Measurements from ENCODE around the gene PRPSAP2.
A peak's percentile ranks its signal among the peaks of the same experiment; 100 is the strongest.
"Not testable (repeated sequence)": the region's sequence is repeated elsewhere in the genome, so short reads cannot be mapped to it uniquely, and the experiment has no call there.

PRPSAP2 gene

DNA sequence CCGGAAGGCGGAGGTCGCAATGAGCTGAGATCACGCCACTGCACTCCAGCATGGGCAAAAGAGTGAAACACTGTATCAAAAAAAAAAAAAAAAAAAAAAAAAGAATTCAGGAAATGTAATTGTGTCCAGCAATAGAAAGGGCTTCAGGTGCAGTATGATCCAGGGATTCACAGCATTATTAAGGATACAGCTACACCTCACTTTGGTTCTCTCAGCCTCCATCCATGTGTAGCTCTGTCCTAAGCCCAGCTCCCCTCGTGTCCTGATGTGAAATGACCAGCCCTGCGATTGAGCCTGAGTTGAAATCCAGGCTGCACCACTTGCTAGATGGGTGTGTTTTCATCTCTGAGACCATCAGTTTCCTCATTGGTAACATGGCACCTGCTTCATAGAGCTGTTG, 97.1 kb downstream of the PRPSAP2 start:
- Histone ChIP-seq H3K27ac (ENCODE audit: low read length) (no peak overlapping the region), H3K4me3 (ENCODE audit: low read length) (no peak overlapping the region), H3K9me3 (ENCODE audit: control insufficient read depth, insufficient read depth, low read length) (no peaks in the 10 kb centered on the region), H3K4me1 (ENCODE audit: control insufficient read depth, insufficient read depth, low read length) (no peaks in the 10 kb centered on the region), H3K27me3 (ENCODE audit: control insufficient read depth, insufficient read depth, low read length) (no peaks in the 10 kb centered on the region), H3K36me3 (ENCODE audit: control insufficient read depth, insufficient read depth, low read length) (no peaks in the 10 kb centered on the region; the same call in 1 of the 2 replicates)
- WGBS (ENCODE audit: insufficient coverage, insufficient read length) = no CpG with 5 or more reads among the region's 6 CpGs
- no peak for DNase-seq (ENCODE audit: low read depth, low spot score)

DNA sequence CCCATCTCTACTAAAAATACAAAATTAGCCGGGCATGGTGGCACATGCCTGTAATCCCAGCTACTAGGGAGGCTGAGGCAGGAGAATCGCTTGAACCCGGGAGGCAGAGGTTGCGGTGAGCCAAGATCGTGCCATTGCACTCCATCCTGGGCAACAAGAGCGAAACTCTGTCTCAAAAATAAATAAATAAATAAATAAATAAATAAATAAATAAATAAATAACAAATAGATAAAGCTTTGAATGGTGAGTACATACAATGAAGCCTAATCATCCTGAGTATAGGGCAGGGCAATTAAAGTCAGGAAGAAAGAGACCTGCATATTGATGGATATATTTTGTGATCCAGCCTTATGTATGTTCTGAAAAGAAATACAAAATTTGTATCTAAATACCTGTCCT, 98.1 kb downstream of the PRPSAP2 start:
- H3K4me1 ChIP-seq (ENCODE audit: control insufficient read depth, insufficient read depth, low read length); H3K27ac ChIP-seq (ENCODE audit: low read length); H3K4me3 ChIP-seq (ENCODE audit: low read length); H3K27me3 ChIP-seq (ENCODE audit: control insufficient read depth, insufficient read depth, low read length); H3K9me3 ChIP-seq (ENCODE audit: control insufficient read depth, insufficient read depth, low read length); H3K36me3 ChIP-seq (ENCODE audit: control insufficient read depth, insufficient read depth, low read length); DNase-seq (ENCODE audit: low read depth, low spot score): not testable (repeated sequence)
- no CpG with 5 or more reads among the region's 6 CpGs for WGBS (ENCODE audit: insufficient coverage, insufficient read length)

DNA sequence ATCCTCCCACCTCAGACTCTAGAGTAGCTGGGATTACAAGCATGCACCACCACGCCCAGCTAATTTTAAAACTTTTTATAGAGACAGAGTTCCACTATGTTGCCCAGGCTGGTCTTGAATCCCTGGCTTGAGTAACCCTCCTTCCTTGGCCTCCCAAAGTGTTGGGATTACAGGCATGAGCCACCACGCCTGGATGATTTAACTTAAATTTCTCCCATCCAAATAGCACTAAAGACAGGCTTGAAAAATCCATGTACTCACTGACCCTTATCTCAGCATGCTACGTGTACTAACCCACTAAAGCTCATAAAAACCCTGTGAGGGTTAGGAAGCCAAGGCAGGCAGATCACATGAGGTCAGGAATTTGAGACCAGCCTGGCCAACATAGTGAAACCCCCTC, 98.7 kb downstream of the PRPSAP2 start:
- H3K27me3 ChIP-seq (ENCODE audit: control insufficient read depth, insufficient read depth, low read length) = no peaks in the 10 kb centered on the region

DNA sequence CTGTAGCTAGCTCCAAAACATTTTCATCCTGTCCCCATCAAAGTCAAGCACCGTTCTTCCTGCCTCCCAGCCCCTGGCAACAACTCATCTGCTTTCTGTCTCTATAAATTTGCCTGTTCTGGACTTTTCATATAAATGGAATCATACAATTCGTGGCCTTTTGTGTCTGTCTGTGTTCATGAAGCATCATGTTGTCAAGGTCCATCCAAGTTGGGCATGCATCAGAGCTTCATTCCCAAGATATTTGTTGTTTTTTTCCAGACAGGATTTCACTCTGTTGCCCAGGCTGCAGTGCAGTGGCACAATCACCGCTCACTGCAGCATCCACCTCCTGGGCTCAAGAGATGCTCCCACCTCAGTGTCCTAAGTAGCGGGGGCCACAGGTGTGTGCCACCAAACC, 99.9 kb downstream of the PRPSAP2 start:
- Histone ChIP-seq H3K9me3 (ENCODE audit: control insufficient read depth, insufficient read depth, low read length) (no peaks in the 10 kb centered on the region), H3K27me3 (ENCODE audit: control insufficient read depth, insufficient read depth, low read length) (no peaks in the 10 kb centered on the region), H3K4me1 (ENCODE audit: control insufficient read depth, insufficient read depth, low read length) (no peaks in the 10 kb centered on the region), H3K27ac (ENCODE audit: low read length) (no peak overlapping the region), H3K4me3 (ENCODE audit: low read length) (no peak overlapping the region), H3K36me3 (ENCODE audit: control insufficient read depth, insufficient read depth, low read length) (no peaks in the 10 kb centered on the region; the same call in 1 of the 2 replicates)
- no peak for DNase-seq (ENCODE audit: low read depth, low spot score)
- no CpG with 5 or more reads among the region's 4 CpGs for WGBS (ENCODE audit: insufficient coverage, insufficient read length)

More for the DNA sequence above, 98.7 kb downstream of the PRPSAP2 start:
- no CpG with 5 or more reads among the region's 3 CpGs for WGBS (ENCODE audit: insufficient coverage, insufficient read length)
- H3K4me3 ChIP-seq (ENCODE audit: low read length) = no peak overlapping the region
- no peak overlapping the region for H3K27ac ChIP-seq (ENCODE audit: low read length)
- H3K36me3 ChIP-seq (ENCODE audit: control insufficient read depth, insufficient read depth, low read length) = no peaks in the 10 kb centered on the region; the same call in 1 of the 2 replicates
- no peak for DNase-seq (ENCODE audit: low read depth, low spot score)
- H3K9me3 ChIP-seq (ENCODE audit: control insufficient read depth, insufficient read depth, low read length) = no peaks in the 10 kb centered on the region
- H3K4me1 ChIP-seq (ENCODE audit: control insufficient read depth, insufficient read depth, low read length) = no peaks in the 10 kb centered on the region

DNA sequence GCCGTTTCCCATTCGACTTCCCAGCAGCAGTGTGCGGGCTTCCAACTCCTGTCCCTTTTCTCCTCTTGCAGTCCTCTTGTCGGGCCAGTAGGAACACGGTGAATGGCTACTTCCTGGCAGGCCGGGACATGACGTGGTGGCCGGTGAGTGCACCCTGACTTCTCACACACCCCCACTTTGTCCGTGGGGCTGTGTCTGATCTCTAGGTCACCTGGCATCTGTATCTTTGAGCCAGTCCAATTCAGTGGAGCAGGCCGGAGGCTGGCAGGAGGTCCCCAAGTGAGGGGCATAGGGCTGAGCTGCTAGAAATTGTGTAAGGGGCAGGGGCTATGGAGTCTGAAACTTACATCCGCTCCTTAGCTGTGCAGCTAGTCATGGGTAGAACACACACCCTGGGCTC, 100.7 kb downstream of the PRPSAP2 start:
- no peaks in the 10 kb centered on the region for H3K9me3 ChIP-seq (ENCODE audit: control insufficient read depth, insufficient read depth, low read length)
- no peaks in the 10 kb centered on the region; the same call in 1 of the 2 replicates for H3K36me3 ChIP-seq (ENCODE audit: control insufficient read depth, insufficient read depth, low read length)
- no CpG with 5 or more reads among the region's 11 CpGs for WGBS (ENCODE audit: insufficient coverage, insufficient read length)
- no peak for DNase-seq (ENCODE audit: low read depth, low spot score)
- H3K4me1 ChIP-seq (ENCODE audit: control insufficient read depth, insufficient read depth, low read length) = no peaks in the 10 kb centered on the region
- H3K27ac ChIP-seq (ENCODE audit: low read length) = no peak overlapping the region
- H3K27me3 ChIP-seq (ENCODE audit: control insufficient read depth, insufficient read depth, low read length) = no peaks in the 10 kb centered on the region
- H3K4me3 ChIP-seq (ENCODE audit: low read length) = no peak overlapping the region

DNA sequence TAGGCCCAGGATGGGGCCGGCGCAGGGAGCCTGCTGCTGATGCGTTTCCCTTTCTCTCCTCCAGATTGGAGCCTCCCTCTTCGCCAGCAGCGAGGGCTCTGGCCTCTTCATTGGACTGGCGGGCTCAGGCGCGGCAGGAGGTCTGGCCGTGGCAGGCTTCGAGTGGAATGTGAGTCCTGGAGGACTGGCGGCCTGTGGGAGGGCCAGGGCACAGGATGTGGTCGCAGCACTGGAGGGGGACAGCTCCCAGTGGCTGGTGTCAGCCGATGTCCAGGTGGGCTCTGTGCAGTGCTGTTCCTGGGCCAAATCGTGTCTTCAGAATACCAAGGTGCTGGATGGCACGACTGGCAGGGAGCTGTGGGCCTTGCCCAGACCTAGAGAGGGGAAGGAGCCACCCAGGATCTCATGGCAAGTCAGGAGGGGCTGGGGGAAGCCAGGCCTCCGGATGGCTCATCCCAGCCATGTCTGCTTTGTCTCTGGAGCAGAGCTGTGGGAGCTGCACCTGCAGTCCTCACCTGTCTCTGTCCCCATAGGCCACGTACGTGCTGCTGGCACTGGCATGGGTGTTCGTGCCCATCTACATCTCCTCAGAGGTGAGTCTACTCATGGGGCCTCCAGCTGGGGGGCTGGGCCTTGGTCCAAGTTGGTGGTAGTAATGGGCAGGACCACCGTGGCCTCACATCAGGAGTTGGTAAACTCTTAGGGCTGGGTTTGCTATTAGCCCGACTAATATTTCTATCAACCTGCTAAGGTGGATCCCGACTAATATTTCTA, 101.3 kb downstream of the PRPSAP2 start:
- Histone ChIP-seq H3K4me1 (ENCODE audit: control insufficient read depth, insufficient read depth, low read length) (no peaks in the 10 kb centered on the region), H3K36me3 (ENCODE audit: control insufficient read depth, insufficient read depth, low read length) (no peaks in the 10 kb centered on the region; the same call in 1 of the 2 replicates), H3K9me3 (ENCODE audit: control insufficient read depth, insufficient read depth, low read length) (no peaks in the 10 kb centered on the region), H3K27ac (ENCODE audit: low read length) (no peak overlapping the region), H3K27me3 (ENCODE audit: control insufficient read depth, insufficient read depth, low read length) (no peaks in the 10 kb centered on the region), H3K4me3 (ENCODE audit: low read length) (no peak overlapping the region)
- DNase-seq (ENCODE audit: low read depth, low spot score) = no peak
- WGBS (ENCODE audit: insufficient coverage, insufficient read length) = no CpG with 5 or more reads among the region's 22 CpGs

DNA sequence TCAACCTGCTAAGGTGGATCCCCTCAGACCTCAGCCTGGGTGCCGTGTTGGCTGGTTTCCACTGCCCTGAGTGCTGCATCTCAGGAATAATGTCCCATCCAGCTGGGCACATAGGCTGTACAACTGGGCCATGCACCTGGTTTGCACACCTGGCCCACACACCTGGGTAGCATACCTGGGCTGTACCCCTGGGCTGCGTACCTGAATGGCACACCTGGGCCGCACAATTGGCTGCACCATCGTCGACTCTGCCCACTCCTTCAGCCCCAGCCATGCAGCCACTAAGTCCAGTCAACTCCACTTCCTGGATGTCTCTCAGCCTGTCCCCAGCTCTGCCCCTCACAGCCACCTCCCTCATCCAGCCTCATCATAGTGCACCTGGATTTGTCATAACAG, 101.9 kb downstream of the PRPSAP2 start:
- Histone ChIP-seq H3K9me3 (ENCODE audit: control insufficient read depth, insufficient read depth, low read length) (no peaks in the 10 kb centered on the region), H3K4me1 (ENCODE audit: control insufficient read depth, insufficient read depth, low read length) (no peaks in the 10 kb centered on the region; the same call in 1 of the 2 replicates), H3K4me3 (ENCODE audit: low read length) (no peak overlapping the region), H3K36me3 (ENCODE audit: control insufficient read depth, insufficient read depth, low read length) (no peaks in the 10 kb centered on the region; the same call in 1 of the 2 replicates), H3K27ac (ENCODE audit: low read length) (no peak overlapping the region), H3K27me3 (ENCODE audit: control insufficient read depth, insufficient read depth, low read length) (no peaks in the 10 kb centered on the region)
- no peak for DNase-seq (ENCODE audit: low read depth, low spot score)
- no CpG with 5 or more reads among the region's 5 CpGs for WGBS (ENCODE audit: insufficient coverage, insufficient read length)

DNA sequence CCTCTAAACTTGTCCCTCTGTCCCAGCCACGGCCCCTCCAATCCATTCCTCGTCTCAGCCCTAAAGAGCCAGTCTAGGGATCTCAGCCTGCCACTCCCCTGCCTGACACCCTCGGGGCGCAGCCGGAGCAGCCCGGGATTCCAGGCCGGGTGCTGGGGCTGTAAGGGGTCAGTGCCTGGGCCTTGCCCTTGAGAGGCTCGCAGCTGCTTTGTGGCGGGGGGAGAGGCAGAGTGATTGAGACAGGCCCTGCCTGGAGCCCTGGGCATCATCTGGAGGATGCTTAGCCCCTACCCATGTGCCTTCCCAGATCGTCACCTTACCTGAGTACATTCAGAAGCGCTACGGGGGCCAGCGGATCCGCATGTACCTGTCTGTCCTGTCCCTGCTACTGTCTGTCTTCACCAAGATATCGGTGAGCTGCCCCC, 102.3 kb downstream of the PRPSAP2 start:
- DNase-seq (ENCODE audit: low read depth, low spot score) = no peak
- H3K27ac ChIP-seq (ENCODE audit: low read length) = no peak overlapping the region
- no peaks in the 10 kb centered on the region for H3K9me3 ChIP-seq (ENCODE audit: control insufficient read depth, insufficient read depth, low read length)
- no peaks in the 10 kb centered on the region; the same call in 1 of the 2 replicates for H3K36me3 ChIP-seq (ENCODE audit: control insufficient read depth, insufficient read depth, low read length)
- no CpG with 5 or more reads among the region's 15 CpGs for WGBS (ENCODE audit: insufficient coverage, insufficient read length)
- H3K4me1 ChIP-seq (ENCODE audit: control insufficient read depth, insufficient read depth, low read length) = no peaks in the 10 kb centered on the region; the same call in 1 of the 2 replicates
- no peak overlapping the region for H3K4me3 ChIP-seq (ENCODE audit: low read length)
- H3K27me3 ChIP-seq (ENCODE audit: control insufficient read depth, insufficient read depth, low read length) = no peaks in the 10 kb centered on the region

DNA sequence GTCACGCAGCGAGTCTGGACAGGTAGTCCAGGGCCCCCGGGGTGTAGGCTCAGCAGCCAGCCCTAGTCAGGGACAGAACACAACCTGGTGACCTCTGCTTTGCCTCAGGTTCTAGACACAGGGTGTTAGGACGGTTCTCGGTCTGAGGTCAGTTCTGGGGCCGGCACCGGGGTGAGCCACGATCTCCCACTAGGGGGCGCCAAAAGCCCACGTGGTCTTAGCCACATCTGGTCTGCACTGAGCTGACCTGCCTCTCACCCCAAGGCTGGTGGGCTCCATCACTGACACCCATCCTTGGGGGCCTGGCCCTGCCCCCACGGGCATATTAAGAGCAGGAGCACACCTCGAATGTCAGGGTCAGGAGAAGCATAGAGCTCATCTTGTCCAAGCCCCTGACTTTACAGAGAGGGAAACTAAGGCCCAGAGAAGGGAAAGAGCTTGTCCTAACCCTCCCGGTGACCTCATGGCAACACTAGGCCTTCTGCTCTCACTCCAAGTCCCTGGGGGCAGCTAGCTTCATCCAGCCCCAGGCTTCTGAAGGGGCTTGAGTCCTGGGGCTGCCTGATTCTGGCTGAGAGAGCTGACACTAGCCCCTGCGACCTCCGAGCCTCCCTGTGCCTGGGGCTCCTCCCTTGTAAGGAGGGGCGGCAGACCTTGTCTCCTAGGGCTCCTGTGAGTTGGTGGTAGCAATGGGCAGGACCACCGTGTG, 103.0 kb downstream of the PRPSAP2 start:
- no CpG with 5 or more reads among the region's 17 CpGs for WGBS (ENCODE audit: insufficient coverage, insufficient read length)
- Histone ChIP-seq H3K4me3 (ENCODE audit: low read length) (no peak overlapping the region), H3K36me3 (ENCODE audit: control insufficient read depth, insufficient read depth, low read length) (no peaks in the 10 kb centered on the region; the same call in 1 of the 2 replicates), H3K27me3 (ENCODE audit: control insufficient read depth, insufficient read depth, low read length) (no peaks in the 10 kb centered on the region), H3K4me1 (ENCODE audit: control insufficient read depth, insufficient read depth, low read length) (no peaks in the 10 kb centered on the region; the same call in 1 of the 2 replicates), H3K9me3 (ENCODE audit: control insufficient read depth, insufficient read depth, low read length) (no peaks in the 10 kb centered on the region), H3K27ac (ENCODE audit: low read length) (no peak overlapping the region)
- DNase-seq (ENCODE audit: low read depth, low spot score) = peak; percentile 47

DNA sequence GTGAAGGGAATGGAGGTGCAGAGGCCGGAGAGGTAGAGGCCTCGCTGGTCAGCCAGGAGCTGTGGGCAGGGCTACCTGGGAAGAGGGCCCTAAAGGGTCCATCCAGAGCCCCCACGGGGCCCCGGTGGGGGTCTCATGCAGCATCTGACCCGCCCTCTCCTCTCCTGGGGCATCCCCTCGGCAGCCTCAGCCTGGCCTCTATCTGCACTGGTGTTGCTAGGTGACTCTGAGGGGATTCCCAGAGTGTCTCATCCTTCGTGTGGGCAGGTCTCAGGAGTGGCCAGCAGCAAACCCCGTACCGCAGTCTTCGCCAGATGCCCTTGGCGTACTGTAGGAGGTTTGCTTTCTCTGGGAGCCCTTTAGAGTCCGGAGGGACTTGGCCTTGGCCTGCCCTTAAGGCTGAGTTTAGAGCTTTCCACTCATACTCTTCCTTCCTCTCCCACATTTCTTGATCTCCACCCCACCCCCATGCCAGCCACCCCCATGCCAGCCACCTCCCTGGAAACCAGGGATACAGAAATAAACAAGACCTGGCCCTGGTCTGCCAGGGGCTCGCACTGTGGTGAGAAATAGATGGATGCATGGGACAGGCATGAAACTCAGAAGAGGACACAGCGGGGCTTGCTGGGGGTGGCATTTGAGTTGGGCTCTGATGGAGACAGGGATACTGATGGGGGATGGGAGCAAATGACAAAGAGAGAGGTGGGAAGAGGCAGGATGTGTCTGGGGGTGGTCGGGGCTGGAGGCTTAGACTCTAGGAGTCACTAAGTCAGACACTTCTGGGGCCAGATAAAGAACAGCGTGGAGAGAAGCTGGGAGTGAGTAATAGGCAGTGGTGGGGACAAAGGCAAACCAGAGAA, 103.9 kb downstream of the PRPSAP2 start:
- Histone ChIP-seq H3K9me3 (ENCODE audit: control insufficient read depth, insufficient read depth, low read length) (no peaks in the 10 kb centered on the region), H3K27ac (ENCODE audit: low read length) (no peak overlapping the region), H3K27me3 (ENCODE audit: control insufficient read depth, insufficient read depth, low read length) (no peaks in the 10 kb centered on the region), H3K36me3 (ENCODE audit: control insufficient read depth, insufficient read depth, low read length) (no peaks in the 10 kb centered on the region; the same call in 1 of the 2 replicates), H3K4me3 (ENCODE audit: low read length) (no peak overlapping the region), H3K4me1 (ENCODE audit: control insufficient read depth, insufficient read depth, low read length) (no peaks in the 10 kb centered on the region; the same call in none of the 2 replicates)
- WGBS (ENCODE audit: insufficient coverage, insufficient read length) = no CpG with 5 or more reads among the region's 16 CpGs
- DNase-seq (ENCODE audit: low read depth, low spot score) = no peak

Data from iPS DF 6.9 (cell line).